ENCODE data around the gene PTGR3. TPM values are rescaled to one million over a fixed set of nuclear protein-coding genes. Genes with fewer than 3 reads are reported as not detected.

Gene PTGR3
- total and polyA plus RNA-seq, 4 donors: 10.1 to 22.2 (median 21.4) TPM

- Histone ChIP-seq H3K27me3 (ENCODE audit: control insufficient read depth in 3 of 3, insufficient read depth in 3 of 3, low read length in 2 of 3) (no peaks in the 10 kb centered on the region), H3K27ac (ENCODE audit: low read depth in 1 of 2, low read length in 1 of 2) (no peak overlapping the region), H3K4me1 (ENCODE audit: control insufficient read depth in 5 of 5, insufficient read depth in 5 of 5, low read length in 5 of 5) (peaks cover 0 to 18% (median 4%) of the 10 kb centered on the region in 5 donors), H3K36me3 (ENCODE audit: control insufficient read depth in 4 of 4, insufficient read depth in 4 of 4, low read length in 4 of 4) (peaks cover 0 to 15% (median 4%) of the 10 kb centered on the region in 4 donors), H3K9me3 (ENCODE audit: control insufficient read depth in 4 of 4, insufficient read depth in 3 of 4, low read length in 3 of 4) (peaks cover 0 to 3% (median 0%) of the 10 kb centered on the region in 4 donors), H3K4me3 (no peak overlapping the region), H3K9ac (ENCODE audit: insufficient read depth in 1 of 2, low read length in 2 of 2) (no peak overlapping the region)
- no peak for TF ChIP-seq CTCF (IDR thresholded peaks at IDR 0.05; ENCODE audit: control extremely low read depth, extremely low read depth)
- no peak for ATAC-seq (ENCODE audit: insufficient read depth, low FRiP score)
- 93 to 94% methylated on average over 12 of the region's 12 CpGs for WGBS, 2 donors
- no peak for DNase-seq
These were observed 26.0 kb upstream of the PTGR3 start for GRCh38 chr18:75234901-75235300.

GRCh38 chr18:75231053-75231406 lies 22.1 kb upstream of the PTGR3 start:
- Histone ChIP-seq H3K27me3 (ENCODE audit: control insufficient read depth in 3 of 3, insufficient read depth in 3 of 3, low read length in 2 of 3) (no peaks in the 10 kb centered on the region), H3K9me3 (ENCODE audit: control insufficient read depth in 4 of 4, insufficient read depth in 3 of 4, low read length in 3 of 4) (peaks cover 0 to 3% (median 0%) of the 10 kb centered on the region in 4 donors), H3K27ac (ENCODE audit: low read depth in 1 of 2, low read length in 1 of 2) (peak overlapping the region; percentile 62), H3K4me1 (ENCODE audit: control insufficient read depth in 5 of 5, insufficient read depth in 5 of 5, low read length in 5 of 5) (peaks cover 9 to 32% (median 20%) of the 10 kb centered on the region in 5 donors), H3K36me3 (ENCODE audit: control insufficient read depth in 4 of 4, insufficient read depth in 4 of 4, low read length in 4 of 4) (peaks cover 0 to 9% (median 3%) of the 10 kb centered on the region in 4 donors), H3K4me3 (no peak overlapping the region), H3K9ac (ENCODE audit: insufficient read depth in 1 of 2, low read length in 2 of 2) (no peak overlapping the region)
- 90 to 93% methylated on average over 5 of the region's 5 CpGs for WGBS, 2 donors
- no peak for TF ChIP-seq CTCF (IDR thresholded peaks at IDR 0.05; ENCODE audit: control extremely low read depth, extremely low read depth)
- ATAC-seq (ENCODE audit: insufficient read depth, low FRiP score) (no peak), DNase-seq (no peak)

- Histone ChIP-seq H3K4me3 (no peak overlapping the region), H3K27me3 (ENCODE audit: control insufficient read depth in 3 of 3, insufficient read depth in 3 of 3, low read length in 2 of 3) (no peaks in the 10 kb centered on the region), H3K4me1 (ENCODE audit: control insufficient read depth in 5 of 5, insufficient read depth in 5 of 5, low read length in 5 of 5) (peaks cover 9 to 38% (median 17%) of the 10 kb centered on the region in 5 donors), H3K27ac (ENCODE audit: low read depth in 1 of 2, low read length in 1 of 2) (peak overlapping the region; percentile 12 to 62), H3K9me3 (ENCODE audit: control insufficient read depth in 4 of 4, insufficient read depth in 3 of 4, low read length in 3 of 4) (peaks cover 0 to 3% (median 0%) of the 10 kb centered on the region in 4 donors), H3K9ac (ENCODE audit: insufficient read depth in 1 of 2, low read length in 2 of 2) (no peak overlapping the region), H3K36me3 (ENCODE audit: control insufficient read depth in 4 of 4, insufficient read depth in 4 of 4, low read length in 4 of 4) (peaks cover 0 to 7% (median 2%) of the 10 kb centered on the region in 4 donors)
- DNase-seq: no peak
- WGBS, 2 donors: 50 to 68% methylated on average over 17 of the region's 17 CpGs
- ATAC-seq (ENCODE audit: insufficient read depth, low FRiP score): no peak
- no peak for TF ChIP-seq CTCF (IDR thresholded peaks at IDR 0.05; ENCODE audit: control extremely low read depth, extremely low read depth)
These were observed 21.5 kb upstream of the PTGR3 start for GRCh38 chr18:75230163-75231052.

Measured in lung (tissue), 12 donors.